Lower lobe of right lung (tissue), 2 donors: ENCODE measurements around the gene POLR2F. TPM values are rescaled to one million over a fixed set of nuclear protein-coding genes. Genes with fewer than 3 reads are reported as not detected.
A peak's percentile ranks its signal among the peaks of the same experiment; 100 is the strongest.

ENCODE experiments used
- ATAC-seq, 2 donors: fragments of 200-7000 bp; cut with Tn5 transposase; one replicate each; pipeline ENCODE4 v1.9.1; 2020 to 2022; ENCODE audit warnings: mild to moderate bottlenecking in 2 of 2, moderate library complexity in 2 of 2
- DNase-seq: peaks from one replicate; pipeline ENCODE4 v3.0.0-alpha.2; 2020
- H3K27ac ChIP-seq: fragments of 200-600 bp; one replicate; pipeline ENCODE4 v1.8.0; 2022
- H3K27me3 ChIP-seq: fragments of 200-600 bp; one replicate; pipeline ENCODE4 v1.8.0; 2022; ENCODE audit warnings: low read depth
- H3K36me3 ChIP-seq: fragments of 200-600 bp; one replicate; pipeline ENCODE4 v1.8.0; 2022; ENCODE audit warnings: mild to moderate bottlenecking
- H3K4me1 ChIP-seq: fragments of 200-600 bp; one replicate; pipeline ENCODE4 v1.8.0; 2022
- H3K4me3 ChIP-seq: fragments of 200-600 bp; one replicate; pipeline ENCODE4 v1.8.0; 2022; ENCODE audit warnings: mild to moderate bottlenecking
- H3K9me3 ChIP-seq: fragments of 200-600 bp; one replicate; pipeline ENCODE4 v1.8.0; 2022
- intact Hi-C: fragments of 100-400 bp; cut with DNase I; formaldehyde crosslinking; loops from one replicate; pipeline ENCODE4 v1.11.0; 2022
- total RNA-seq: library from RNA; stranded (reverse); fragmentation: NEBNext Ultra II Directional; extraction: Animal tissue kit (Norgen Biotek cat#: 25700); gene quantifications from one replicate; pipeline ENCODE4 v1.2.1, GENCODE V29; 2021
- TF ChIP-seq, protein P1 (sequence below): fragments of 200-600 bp; IDR thresholded peaks from one replicate; pipeline ENCODE4 v1.8.0; 2022; ENCODE audit warnings: antibody characterized with exemption, mild to moderate bottlenecking
- donor health status: DM: no; HTN: yes; CAD: no; lungs with severe emphysema.

POLR2F gene
- total RNA-seq, 1 donor from 2014 or later: 60.3 TPM

- intact Hi-C loops: no loop called here
- no peak overlapping the region for H3K4me3 ChIP-seq
- H3K27me3 ChIP-seq: no peaks in the 10 kb centered on the region
- peaks cover 47% of the 10 kb centered on the region for H3K4me1 ChIP-seq
- no peak for DNase-seq
- no peak for ATAC-seq
- H3K27ac ChIP-seq: peak overlapping the region; percentile 10
- TF ChIP-seq, protein P1, sequence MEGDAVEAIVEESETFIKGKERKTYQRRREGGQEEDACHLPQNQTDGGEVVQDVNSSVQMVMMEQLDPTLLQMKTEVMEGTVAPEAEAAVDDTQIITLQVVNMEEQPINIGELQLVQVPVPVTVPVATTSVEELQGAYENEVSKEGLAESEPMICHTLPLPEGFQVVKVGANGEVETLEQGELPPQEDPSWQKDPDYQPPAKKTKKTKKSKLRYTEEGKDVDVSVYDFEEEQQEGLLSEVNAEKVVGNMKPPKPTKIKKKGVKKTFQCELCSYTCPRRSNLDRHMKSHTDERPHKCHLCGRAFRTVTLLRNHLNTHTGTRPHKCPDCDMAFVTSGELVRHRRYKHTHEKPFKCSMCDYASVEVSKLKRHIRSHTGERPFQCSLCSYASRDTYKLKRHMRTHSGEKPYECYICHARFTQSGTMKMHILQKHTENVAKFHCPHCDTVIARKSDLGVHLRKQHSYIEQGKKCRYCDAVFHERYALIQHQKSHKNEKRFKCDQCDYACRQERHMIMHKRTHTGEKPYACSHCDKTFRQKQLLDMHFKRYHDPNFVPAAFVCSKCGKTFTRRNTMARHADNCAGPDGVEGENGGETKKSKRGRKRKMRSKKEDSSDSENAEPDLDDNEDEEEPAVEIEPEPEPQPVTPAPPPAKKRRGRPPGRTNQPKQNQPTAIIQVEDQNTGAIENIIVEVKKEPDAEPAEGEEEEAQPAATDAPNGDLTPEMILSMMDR: no peak
- H3K36me3 ChIP-seq: peaks cover 52% of the 10 kb centered on the region
- no peaks in the 10 kb centered on the region for H3K9me3 ChIP-seq
These were observed 22.5 kb upstream of the POLR2F start for GRCh38 chr22:37930952-37931440.

DNA sequence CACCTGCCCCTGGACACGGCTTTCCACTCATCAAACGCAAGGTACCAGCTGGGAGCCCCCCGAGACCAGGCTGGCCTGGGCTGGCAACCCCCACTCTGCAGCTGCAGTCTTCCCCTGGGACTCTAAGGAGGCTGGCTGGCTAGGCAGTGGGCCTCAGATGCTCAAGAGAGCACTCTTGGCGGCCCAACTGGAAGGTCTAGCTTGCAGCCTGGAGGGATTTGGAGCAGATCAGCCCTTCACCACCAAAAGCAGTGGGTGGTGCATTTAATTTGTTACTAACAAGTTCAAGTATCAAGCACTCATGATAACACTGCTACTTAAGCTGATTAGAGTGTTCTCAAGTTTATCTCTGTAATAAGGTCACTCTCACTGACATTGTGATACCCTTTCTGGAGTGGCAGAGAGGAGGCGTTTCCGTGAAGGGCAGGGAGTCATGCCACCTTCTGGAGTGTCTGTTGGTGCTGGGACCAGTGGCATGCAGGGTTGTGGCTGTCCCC lies 21.6 kb upstream of the POLR2F start:
- Histone ChIP-seq H3K4me3 (no peak overlapping the region), H3K4me1 (peaks cover 47% of the 10 kb centered on the region), H3K27me3 (no peaks in the 10 kb centered on the region), H3K9me3 (no peaks in the 10 kb centered on the region), H3K36me3 (peaks cover 50% of the 10 kb centered on the region), H3K27ac (peak overlapping the region; percentile 10)
- DNase-seq (no peak), ATAC-seq (peak; percentile 58 to 80)
- intact Hi-C loops: no loop called here
- TF ChIP-seq, protein P1: no peak

DNA sequence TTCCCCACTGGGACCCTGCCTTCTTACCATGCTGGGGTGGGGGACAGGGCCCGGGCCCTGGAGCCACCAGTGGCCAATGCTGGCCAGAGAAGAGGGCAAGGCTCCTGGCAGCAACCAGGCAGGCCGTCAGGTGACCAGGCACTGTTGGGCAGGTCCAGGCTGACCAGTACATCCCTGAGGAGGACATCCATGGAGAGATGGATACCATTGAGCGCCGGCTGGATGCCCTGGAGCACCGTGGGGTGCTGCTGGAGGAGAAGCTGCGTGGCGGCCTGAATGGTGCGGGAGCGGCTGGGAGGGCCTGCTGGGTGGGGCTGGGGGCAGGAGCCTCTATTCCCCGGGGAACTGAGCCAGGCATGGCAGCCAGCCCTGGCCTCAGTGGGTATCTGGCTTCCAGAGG lies 21.1 kb upstream of the POLR2F start:
- DNase-seq (no peak), ATAC-seq (peak; percentile 1 to 14)
- Histone ChIP-seq H3K4me1 (peaks cover 47% of the 10 kb centered on the region), H3K36me3 (peaks cover 50% of the 10 kb centered on the region), H3K9me3 (no peaks in the 10 kb centered on the region), H3K4me3 (no peak overlapping the region), H3K27me3 (no peaks in the 10 kb centered on the region), H3K27ac (peak overlapping the region; percentile 10)
- intact Hi-C loops: no loop called here
- TF ChIP-seq, protein P1: no peak

DNA sequence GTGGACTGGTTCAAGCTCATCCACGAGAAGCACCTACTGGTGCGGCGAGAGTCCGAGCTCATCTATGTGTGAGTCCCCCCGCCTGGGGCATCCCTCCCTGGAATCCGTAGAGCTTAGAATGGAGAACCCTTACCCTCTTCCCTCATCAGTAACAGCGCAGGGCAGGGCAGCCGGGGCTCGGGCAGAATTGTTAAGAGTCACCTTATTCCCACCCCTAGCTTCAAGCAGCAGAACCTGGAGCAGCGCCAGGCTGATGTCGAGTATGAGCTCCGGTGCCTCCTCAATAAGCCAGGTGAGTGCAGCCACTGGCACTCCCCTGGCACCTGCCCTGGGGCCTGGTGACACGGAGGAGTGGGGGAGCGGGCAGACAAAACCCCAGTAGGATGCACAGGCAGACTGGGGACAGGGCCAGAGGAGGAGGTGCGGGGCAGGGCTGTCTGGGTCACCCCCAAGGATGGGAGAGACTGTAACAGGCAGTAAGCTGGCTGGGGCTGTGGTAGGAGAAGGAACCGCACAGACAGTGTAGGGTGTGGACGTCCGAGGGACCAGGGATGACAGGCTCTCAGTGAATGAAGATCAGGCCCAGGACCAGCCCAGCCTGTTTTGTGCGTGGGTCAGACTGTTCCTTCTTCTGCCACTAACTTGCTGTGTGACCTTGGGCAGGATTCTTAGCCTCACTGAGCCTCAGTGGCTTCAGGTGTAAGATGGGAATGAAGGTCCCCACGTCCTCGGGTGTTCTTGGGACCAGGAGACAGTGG lies 20.5 kb upstream of the POLR2F start:
- H3K36me3 ChIP-seq: peaks cover 50% of the 10 kb centered on the region
- DNase-seq: peak; percentile 90
- ATAC-seq: peak; percentile 39 to 47
- TF ChIP-seq, protein P1: no peak
- no peaks in the 10 kb centered on the region for H3K27me3 ChIP-seq
- no peaks in the 10 kb centered on the region for H3K9me3 ChIP-seq
- peak overlapping the region; percentile 56 for H3K27ac ChIP-seq
- intact Hi-C loops: no loop called here
- peaks cover 47% of the 10 kb centered on the region for H3K4me1 ChIP-seq
- H3K4me3 ChIP-seq: no peak overlapping the region

DNA sequence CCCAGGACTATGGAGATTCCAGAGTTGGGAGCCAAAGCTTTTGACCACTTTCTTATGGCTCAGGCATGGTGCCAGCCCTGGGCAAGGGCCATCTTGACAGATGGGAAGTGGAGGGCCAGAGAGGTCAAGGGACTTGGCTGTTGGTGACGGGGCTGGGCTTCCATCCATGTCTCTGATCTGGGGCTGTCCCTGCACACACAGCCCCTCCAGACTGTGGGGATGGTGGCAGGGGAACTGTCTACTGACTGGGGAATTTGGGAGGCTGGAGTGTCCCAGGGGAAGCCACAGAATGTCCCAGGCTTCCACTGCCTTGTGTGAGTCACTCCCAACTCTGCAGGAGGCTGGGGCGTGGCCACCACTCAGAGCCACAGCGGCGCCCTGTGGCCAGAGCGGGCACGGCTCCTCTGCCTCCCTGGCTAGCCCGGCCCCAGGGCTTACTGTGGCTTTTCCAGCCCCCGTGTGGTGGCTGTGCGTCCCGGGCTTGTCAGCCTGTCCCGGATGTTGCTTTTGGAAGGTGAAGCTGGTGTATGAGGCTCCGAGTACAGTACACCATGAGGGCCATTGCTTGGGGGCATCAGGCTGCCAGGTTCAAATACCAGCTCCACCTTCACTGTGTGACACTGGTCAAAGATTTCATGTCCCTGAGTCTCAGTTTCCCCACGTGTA lies 19.7 kb upstream of the POLR2F start:
- ATAC-seq (peak; percentile 92 to 96), DNase-seq (peak; percentile 94)
- Histone ChIP-seq H3K27ac (peak overlapping the region; percentile 56), H3K4me3 (peak overlapping the region; percentile 6), H3K36me3 (peaks cover 50% of the 10 kb centered on the region), H3K4me1 (peaks cover 47% of the 10 kb centered on the region), H3K9me3 (no peaks in the 10 kb centered on the region), H3K27me3 (no peaks in the 10 kb centered on the region)
- intact Hi-C loops: no loop called here
- TF ChIP-seq, protein P1: peak; percentile 97
